ENCODE results near the gene AQP6. TPM values are rescaled to one million over a fixed set of nuclear protein-coding genes. Genes with fewer than 3 reads are reported as not detected.

The AQP6 gene
- total RNA-seq, 1 donor from 2014 or later = 0.21 TPM

DNA sequence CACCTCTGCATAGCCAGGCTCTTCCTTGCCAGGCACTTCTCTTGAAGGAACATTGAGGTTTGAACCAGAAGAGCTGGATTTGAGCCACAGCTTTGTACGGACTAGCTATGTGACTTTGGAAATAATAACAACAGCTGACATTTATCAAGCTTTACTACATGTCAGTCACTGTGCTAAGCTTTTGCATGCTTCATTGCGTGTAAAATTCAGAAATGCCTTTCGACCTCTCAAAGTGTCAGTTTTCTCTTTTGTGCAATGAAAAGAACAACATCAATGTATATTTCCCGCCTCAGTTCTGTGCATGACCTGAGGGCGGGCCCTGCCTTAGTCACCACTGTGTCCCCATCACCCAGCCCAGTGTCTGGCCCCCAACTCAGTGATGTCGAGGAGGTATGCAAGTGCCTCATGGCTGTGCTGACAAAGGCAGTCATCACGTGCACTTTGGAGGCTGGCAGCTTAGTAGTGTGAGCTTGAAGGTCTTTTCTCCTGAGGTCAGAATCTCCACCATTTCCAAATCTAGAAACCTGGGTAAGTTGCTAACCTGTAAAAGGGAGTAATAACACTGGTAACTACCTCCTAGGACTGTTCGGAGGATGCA is 40.1 kb upstream of the AQP6 start:
- Mint-ChIP-seq H3K4me3 (no peak overlapping the region), H3K36me3 (ENCODE audit: low read depth) (no peaks in the 10 kb centered on the region), H3K4me1 (no peaks in the 10 kb centered on the region), H3K9me3 (peaks cover 4% of the 10 kb centered on the region), H3K27me3 (ENCODE audit: low read depth) (no peaks in the 10 kb centered on the region), H3K27ac (ENCODE audit: unreplicated experiment) (no peak overlapping the region)
- DNase-seq (ENCODE audit: low read depth, low spot score) = no peak
- TF ChIP-seq, protein P1, sequence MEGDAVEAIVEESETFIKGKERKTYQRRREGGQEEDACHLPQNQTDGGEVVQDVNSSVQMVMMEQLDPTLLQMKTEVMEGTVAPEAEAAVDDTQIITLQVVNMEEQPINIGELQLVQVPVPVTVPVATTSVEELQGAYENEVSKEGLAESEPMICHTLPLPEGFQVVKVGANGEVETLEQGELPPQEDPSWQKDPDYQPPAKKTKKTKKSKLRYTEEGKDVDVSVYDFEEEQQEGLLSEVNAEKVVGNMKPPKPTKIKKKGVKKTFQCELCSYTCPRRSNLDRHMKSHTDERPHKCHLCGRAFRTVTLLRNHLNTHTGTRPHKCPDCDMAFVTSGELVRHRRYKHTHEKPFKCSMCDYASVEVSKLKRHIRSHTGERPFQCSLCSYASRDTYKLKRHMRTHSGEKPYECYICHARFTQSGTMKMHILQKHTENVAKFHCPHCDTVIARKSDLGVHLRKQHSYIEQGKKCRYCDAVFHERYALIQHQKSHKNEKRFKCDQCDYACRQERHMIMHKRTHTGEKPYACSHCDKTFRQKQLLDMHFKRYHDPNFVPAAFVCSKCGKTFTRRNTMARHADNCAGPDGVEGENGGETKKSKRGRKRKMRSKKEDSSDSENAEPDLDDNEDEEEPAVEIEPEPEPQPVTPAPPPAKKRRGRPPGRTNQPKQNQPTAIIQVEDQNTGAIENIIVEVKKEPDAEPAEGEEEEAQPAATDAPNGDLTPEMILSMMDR (conservative IDR thresholded peaks at IDR 0.05) = no peak

- H3K36me3 Mint-ChIP-seq (ENCODE audit: low read depth) = no peaks in the 10 kb centered on the region
- no peaks in the 10 kb centered on the region for H3K27me3 Mint-ChIP-seq (ENCODE audit: low read depth)
- peaks cover 4% of the 10 kb centered on the region for H3K9me3 Mint-ChIP-seq
- TF ChIP-seq, protein P1 (conservative IDR thresholded peaks at IDR 0.05) = no peak
- H3K4me3 Mint-ChIP-seq = no peak overlapping the region
- no peak for DNase-seq (ENCODE audit: low read depth, low spot score)
- H3K27ac Mint-ChIP-seq (ENCODE audit: unreplicated experiment) = no peak overlapping the region
- no peaks in the 10 kb centered on the region for H3K4me1 Mint-ChIP-seq
Observed at GRCh38 chr12:49933796-49934195, 39.0 kb upstream of the AQP6 start.

DNA sequence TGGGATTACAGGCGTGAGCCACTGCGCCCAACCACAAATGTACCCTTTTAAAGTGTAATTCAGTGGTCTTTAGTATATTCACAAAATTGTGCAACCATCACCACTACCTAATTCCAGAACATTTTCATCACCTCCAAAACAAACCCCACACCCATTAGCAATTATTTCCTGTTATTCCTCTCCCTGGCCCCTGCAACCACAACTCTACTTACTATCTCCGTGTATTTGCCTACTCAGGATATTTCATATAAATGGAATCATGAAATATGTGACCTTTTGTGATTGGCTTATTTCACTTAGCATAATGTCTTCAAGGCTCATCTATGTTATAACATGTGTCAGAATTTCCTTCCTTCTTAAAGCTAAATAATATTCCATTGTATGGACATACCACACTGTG is 38.2 kb upstream of the AQP6 start:
- Mint-ChIP-seq H3K27ac (ENCODE audit: unreplicated experiment) (no peak overlapping the region), H3K36me3 (ENCODE audit: low read depth) (no peaks in the 10 kb centered on the region), H3K4me3 (no peak overlapping the region), H3K9me3 (peaks cover 4% of the 10 kb centered on the region), H3K4me1 (peaks cover 5% of the 10 kb centered on the region), H3K27me3 (ENCODE audit: low read depth) (no peaks in the 10 kb centered on the region)
- TF ChIP-seq, protein P1 (conservative IDR thresholded peaks at IDR 0.05) = no peak
- no peak for DNase-seq (ENCODE audit: low read depth, low spot score)

GRCh38 chr12:49936925-49937324 is 35.8 kb upstream of the AQP6 start:
- no peak for DNase-seq (ENCODE audit: low read depth, low spot score)
- H3K36me3 Mint-ChIP-seq (ENCODE audit: low read depth) = no peaks in the 10 kb centered on the region
- H3K27ac Mint-ChIP-seq (ENCODE audit: unreplicated experiment) = no peak overlapping the region
- no peaks in the 10 kb centered on the region for H3K27me3 Mint-ChIP-seq (ENCODE audit: low read depth)
- TF ChIP-seq, protein P1 (conservative IDR thresholded peaks at IDR 0.05) = no peak
- peaks cover 13% of the 10 kb centered on the region for H3K4me1 Mint-ChIP-seq
- no peak overlapping the region for H3K4me3 Mint-ChIP-seq
- peaks cover 4% of the 10 kb centered on the region for H3K9me3 Mint-ChIP-seq

- TF ChIP-seq, protein P1 (conservative IDR thresholded peaks at IDR 0.05) = no peak
- H3K27me3 Mint-ChIP-seq (ENCODE audit: low read depth) = no peaks in the 10 kb centered on the region
- DNase-seq (ENCODE audit: low read depth, low spot score) = no peak
- peaks cover 17% of the 10 kb centered on the region for H3K4me1 Mint-ChIP-seq
- peaks cover 4% of the 10 kb centered on the region for H3K9me3 Mint-ChIP-seq
- H3K4me3 Mint-ChIP-seq = no peak overlapping the region
- H3K27ac Mint-ChIP-seq (ENCODE audit: unreplicated experiment) = peak overlapping the region; percentile 4
- no peaks in the 10 kb centered on the region for H3K36me3 Mint-ChIP-seq (ENCODE audit: low read depth)
Observed at GRCh38 chr12:49937639-49938300, 35.0 kb upstream of the AQP6 start.

Measured in neural crest cell (in vitro differentiated cells).